NCI-H1105 treated with DMSO at 0.1 percent for 48 hours (cell line): ENCODE data around the gene CD109.
A peak's percentile ranks its signal among the peaks of the same experiment; 100 is the strongest.
"Not testable (repeated sequence)": the region's sequence is repeated elsewhere in the genome, so short reads cannot be mapped to it uniquely, and the experiment has no call there.

ENCODE experiments used
- DNase-seq: peaks from one replicate; lab custom pipeline; 2025; lab: John Stamatoyannopoulos, UW

Gene CD109

DNA sequence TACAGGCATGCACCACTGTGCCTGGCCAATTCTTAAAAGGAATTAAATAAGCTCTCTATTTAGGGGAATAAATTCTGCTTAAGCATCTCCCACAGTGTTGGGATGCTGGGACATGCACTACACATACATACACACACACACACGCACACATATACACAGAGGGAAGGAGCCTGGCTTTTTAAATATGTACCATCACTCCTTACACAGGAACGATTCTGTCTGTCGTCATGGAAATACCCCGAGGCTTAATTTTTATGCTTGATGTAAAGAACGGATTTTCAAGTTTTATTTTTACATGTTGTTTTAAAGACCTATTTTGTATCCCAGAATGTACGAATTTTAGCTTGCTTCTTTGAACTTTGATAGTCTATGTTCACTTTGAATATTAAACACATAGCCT, 95.3 kb downstream of the CD109 start:
- no peak for DNase-seq

GRCh38 chr6:73792738-73793137, 96.7 kb downstream of the CD109 start:
- DNase-seq = no peak

DNA sequence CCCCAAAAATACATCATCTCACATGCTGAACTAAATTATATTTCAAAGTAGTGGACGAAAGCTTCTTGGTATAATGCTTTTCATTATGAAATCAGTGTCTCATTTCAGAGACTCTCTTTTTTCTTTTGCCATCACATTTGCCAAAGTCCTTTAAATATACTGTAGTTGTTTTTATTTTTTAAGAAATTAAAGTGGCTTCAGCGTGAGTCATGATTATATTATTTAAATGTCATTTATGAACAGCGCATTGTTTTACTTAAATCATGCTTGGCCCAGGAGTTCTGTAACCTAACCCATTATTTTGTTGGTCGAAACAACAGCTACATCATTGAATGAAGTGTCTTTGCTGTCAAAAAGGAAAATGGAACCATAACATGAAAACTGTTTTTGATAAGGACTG, 100.9 kb downstream of the CD109 start:
- no peak for DNase-seq

DNA sequence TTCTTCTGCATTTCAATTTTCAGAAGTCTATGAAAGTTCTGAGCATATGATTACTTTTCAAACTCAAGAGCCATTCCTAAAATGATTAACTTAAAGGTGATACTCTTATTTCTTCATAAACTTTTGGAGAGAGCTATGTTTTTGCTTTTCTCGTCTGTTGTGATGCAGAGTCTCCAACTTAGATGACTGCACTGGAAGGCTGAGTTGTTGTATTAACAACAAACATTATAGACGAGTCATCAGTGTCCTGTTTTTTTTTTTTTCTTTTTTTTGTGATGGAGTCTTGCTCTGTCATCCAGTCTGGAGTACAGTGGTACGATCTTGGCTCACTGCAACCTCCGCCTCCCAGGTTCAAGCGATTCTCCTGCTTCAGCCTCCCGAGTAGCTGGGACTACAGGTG, 101.9 kb downstream of the CD109 start:
- DNase-seq = no peak

- DNase-seq = no peak
These were observed 102.6 kb downstream of the CD109 start for GRCh38 chr6:73798592-73798991.

GRCh38 chr6:73800997-73801396, 105.0 kb downstream of the CD109 start:
- DNase-seq = peak; percentile 12

DNA sequence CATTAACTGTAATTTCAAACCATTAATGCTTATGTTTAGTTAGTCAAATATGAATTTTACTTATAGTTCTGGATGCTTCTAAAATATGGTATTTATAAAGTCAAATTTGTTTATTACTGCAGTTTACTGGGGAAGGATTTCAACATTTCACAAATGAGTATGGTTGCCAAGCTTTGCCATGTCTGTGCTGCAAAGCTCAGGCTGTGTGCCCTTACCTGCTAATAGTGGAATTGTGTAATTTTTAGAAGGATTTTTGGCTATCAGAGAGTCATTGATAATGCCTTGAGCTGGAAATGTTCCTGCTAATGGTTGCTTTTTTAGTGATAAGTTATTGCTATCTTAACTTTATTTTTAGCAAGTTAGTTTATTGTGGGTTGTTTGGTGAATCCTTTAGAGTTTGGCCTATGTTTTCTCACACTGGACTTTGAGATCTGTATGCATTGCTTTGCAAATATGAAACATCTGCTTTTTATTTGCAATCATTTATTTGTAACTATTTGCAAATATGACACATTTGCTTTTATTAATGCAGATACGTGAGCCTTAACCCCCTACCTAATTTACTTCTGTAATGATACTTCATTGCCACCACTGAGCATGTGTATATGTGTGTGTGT, 105.8 kb downstream of the CD109 start:
- no peak for DNase-seq

GRCh38 chr6:73802366-73802765, 106.4 kb downstream of the CD109 start:
- no peak for DNase-seq

GRCh38 chr6:73803562-73804241, 107.7 kb downstream of the CD109 start:
- peak; percentile 21 for DNase-seq

DNA sequence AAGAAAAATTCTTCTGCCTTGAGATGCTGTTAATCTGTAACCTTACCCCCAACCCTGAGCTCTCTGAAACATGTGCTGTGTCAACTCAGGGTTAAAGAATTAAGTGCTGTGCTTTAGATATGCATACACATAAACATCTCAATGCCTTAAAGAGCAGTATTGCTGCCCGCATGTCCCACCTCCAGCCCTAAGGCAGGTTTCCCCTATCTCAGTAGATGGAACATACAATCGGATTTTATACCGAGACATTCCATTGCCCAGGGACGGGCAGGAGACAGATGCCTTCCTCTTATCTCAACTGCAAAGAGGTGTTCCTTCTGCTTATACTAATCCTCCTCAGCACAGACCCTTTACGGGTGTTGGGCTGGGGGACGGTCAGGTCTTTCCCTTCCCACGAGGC, 109.2 kb downstream of the CD109 start:
- DNase-seq = not testable (repeated sequence)

- not testable (repeated sequence) for DNase-seq
These were observed 110.0 kb downstream of the CD109 start for GRCh38 chr6:73805982-73806381.

DNA sequence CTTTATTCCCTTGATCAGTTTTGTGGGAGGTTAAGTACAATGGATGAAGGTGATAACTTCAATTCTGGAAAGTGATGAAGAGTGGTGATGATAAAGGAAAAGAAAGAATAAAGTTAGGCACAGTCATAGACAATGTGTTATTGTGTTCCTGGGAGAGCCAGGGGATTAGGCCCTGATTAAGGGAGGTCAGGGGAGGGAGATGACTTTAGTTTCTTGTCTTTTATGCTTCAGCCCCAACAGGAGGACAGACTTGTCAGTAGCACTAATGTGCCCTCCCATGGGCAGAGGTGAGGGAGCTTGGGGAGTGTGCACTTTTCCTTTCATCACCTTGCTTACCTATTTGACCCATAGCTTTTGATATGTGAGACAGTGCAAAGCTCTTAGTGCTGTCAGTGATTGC, 115.7 kb downstream of the CD109 start:
- no peak for DNase-seq

GRCh38 chr6:73817253-73817652, 121.2 kb downstream of the CD109 start:
- no peak for DNase-seq

DNA sequence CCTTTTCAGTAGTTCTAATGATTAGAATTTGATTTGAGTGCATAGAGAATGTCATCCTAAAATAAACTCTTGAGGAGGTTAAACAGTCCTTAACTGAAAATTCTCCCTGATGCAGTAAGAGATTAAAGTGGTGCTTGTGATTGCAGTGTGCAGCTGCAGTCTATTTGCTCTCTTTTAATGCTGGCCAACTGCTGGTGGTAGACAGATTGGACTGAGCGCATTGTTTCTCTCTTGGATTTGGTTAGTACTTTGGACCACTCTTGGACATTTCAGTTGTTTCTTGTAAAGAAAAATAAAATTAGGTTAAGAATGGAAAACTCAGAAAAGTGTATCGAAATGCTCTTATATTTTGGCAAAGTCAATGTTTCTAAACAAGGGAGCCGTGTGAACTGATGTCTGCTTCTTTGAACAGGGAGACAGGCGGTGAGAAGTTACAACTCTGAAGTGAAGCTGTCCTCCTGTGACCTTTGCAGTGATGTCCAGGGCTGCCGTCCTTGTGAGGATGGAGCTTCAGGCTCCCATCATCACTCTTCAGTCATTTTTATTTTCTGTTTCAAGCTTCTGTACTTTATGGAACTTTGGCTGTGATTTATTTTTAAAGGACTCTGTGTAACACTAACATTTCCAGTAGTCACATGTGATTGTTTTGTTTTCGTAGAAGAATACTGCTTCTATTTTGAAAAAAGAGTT, 127.2 kb downstream of the CD109 start:
- DNase-seq = peak; percentile 50

- DNase-seq = no peak
These were observed 127.8 kb downstream of the CD109 start for GRCh38 chr6:73823832-73824231.

GRCh38 chr6:73826571-73826970, 130.6 kb downstream of the CD109 start:
- DNase-seq = no peak

GRCh38 chr6:73830119-73830518, 134.1 kb downstream of the CD109 start:
- DNase-seq = no peak

- DNase-seq = no peak
These were observed 136.3 kb downstream of the CD109 start for GRCh38 chr6:73832313-73832712.

DNA sequence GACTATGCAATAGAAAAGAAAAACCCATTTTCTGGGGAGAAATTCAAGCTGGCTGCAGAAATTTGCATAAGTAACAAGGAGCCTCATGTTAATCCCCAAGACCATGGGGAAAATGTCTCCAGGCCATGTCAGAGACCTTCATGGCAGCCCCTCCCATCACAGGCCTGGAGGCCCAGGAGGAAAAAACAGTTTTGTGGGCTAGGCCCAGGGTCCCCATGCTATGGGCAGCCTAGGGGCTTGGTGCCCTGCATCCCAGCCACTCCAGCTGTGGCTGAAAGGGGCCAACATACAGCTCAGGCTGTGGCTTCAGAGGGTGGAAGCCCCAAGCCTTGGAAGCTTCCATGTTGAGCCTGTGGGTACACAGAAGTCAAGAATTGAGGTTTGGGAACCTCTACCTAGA, 148.7 kb downstream of the CD109 start:
- not testable (repeated sequence) for DNase-seq

DNA sequence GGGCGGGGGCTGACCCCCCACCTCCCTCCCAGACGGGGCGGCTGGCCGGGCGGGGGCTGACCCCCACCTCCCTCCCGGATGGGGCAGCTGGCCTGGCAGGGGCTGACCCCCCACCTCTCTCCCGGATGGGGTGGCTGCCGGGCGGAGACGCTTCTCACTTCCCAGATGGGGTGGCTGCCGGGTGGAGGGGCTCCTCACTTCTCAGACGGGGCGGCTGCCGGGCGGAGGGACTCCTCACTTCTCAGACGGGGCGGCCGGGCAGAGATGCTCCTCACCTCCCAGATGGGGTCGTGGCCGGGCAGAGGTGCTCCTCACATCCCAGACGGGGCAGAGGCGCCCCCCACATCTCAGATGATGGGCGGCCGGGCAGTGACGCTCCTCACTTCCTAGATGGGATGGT, 155.0 kb downstream of the CD109 start:
- not testable (repeated sequence) for DNase-seq

- peak; percentile 68 for DNase-seq
These were observed 159.2 kb downstream of the CD109 start for GRCh38 chr6:73854998-73855718.

- no peak for DNase-seq
These were observed 161.4 kb downstream of the CD109 start for GRCh38 chr6:73857341-73857890.
